Neural progenitor cell (in vitro differentiated cells): ENCODE measurements around the gene OSM. TPM values are rescaled to one million over a fixed set of nuclear protein-coding genes. Genes with fewer than 3 reads are reported as not detected.

Experiments
- DNase-seq: peaks from one replicate; pipeline ENCODE4 v3.0.0-alpha.2; 2016; ENCODE audit warnings: low spot score
- H2AFZ ChIP-seq: fragments of 200-600 bp; sonication (generic); replicated peaks from 2 replicates; pipeline ENCODE4 v1.6.1; 2016; ENCODE audit warnings: antibody characterized with exemption
- H3F3A ChIP-seq: fragments of 200-600 bp; sonication (generic); 2 replicates; pipeline ENCODE4 v1.6.1; 2016; ENCODE audit warnings: antibody characterized with exemption, low read depth
- H3K27ac ChIP-seq: fragments of 200-600 bp; sonication (generic); 2 replicates; pipeline ENCODE4 v1.5.1; 2016; ENCODE audit warnings: mild to moderate bottlenecking
- H3K27me3 ChIP-seq: fragments of 200-600 bp; sonication (generic); 2 replicates; pipeline ENCODE4 v1.6.1; 2016; ENCODE audit warnings: mild to moderate bottlenecking, moderate library complexity
- H3K36me3 ChIP-seq: fragments of 200-600 bp; sonication (generic); 2 replicates; pipeline ENCODE4 v1.5.1; 2016
- H3K4me1 ChIP-seq: fragments of 200-600 bp; sonication (generic); 2 replicates; pipeline ENCODE4 v1.6.1; 2016; ENCODE audit warnings: mixed run types
- H3K4me2 ChIP-seq: fragments of 200-600 bp; sonication (generic); 2 replicates; pipeline ENCODE4 v1.6.1; 2016
- H3K4me3 ChIP-seq: fragments of 200-600 bp; sonication (generic); 2 replicates; pipeline ENCODE4 v1.5.1; 2016
- H3K79me2 ChIP-seq: fragments of 200-600 bp; sonication (generic); 2 replicates; pipeline ENCODE4 v1.6.1; 2016; ENCODE audit warnings: low read depth
- H3K9ac ChIP-seq: fragments of 200-600 bp; sonication (generic); 2 replicates; pipeline ENCODE4 v1.6.1; 2016
- H3K9me3 ChIP-seq: fragments of 200-600 bp; sonication (generic); 2 replicates; pipeline ENCODE4 v1.5.1; 2016; ENCODE audit warnings: low read depth
- H4K20me1 ChIP-seq: fragments of 200-600 bp; sonication (generic); 2 replicates; pipeline ENCODE4 v1.6.1; 2016; ENCODE audit warnings: low read depth
- H3K27ac Mint-ChIP-seq: 3 replicates; pipeline ENCODE4 v1.8.0; 2021; ENCODE audit warnings: mixed read lengths
- H3K27me3 Mint-ChIP-seq: 2 replicates; pipeline ENCODE4 v1.8.0; 2022; ENCODE audit warnings: low read depth, mild to moderate bottlenecking, inconsistent platforms, moderate library complexity, mixed read lengths; ENCODE audit not compliant: insufficient read depth
- H3K36me3 Mint-ChIP-seq: 3 replicates; pipeline ENCODE4 v1.8.0; 2021; ENCODE audit warnings: mixed read lengths
- H3K4me1 Mint-ChIP-seq: 3 replicates; pipeline ENCODE4 v1.8.0; 2021; ENCODE audit warnings: mixed read lengths
- H3K4me3 Mint-ChIP-seq: 3 replicates; pipeline ENCODE4 v1.8.0; 2021; ENCODE audit warnings: mild to moderate bottlenecking, moderate library complexity, mixed read lengths
- H3K9me3 Mint-ChIP-seq: 3 replicates; pipeline ENCODE4 v1.8.0; 2020; ENCODE audit warnings: mixed read lengths
- EZH2 ChIP-seq: fragments of 200-600 bp; sonication (generic); IDR thresholded peaks from 2 replicates; pipeline ENCODE4 v1.6.1; 2017; ENCODE audit warnings: antibody characterized with exemption, mild to moderate bottlenecking, moderate library complexity
- EZH2phosphoT487 ChIP-seq: fragments of 200-600 bp; sonication (generic); IDR thresholded peaks from 2 replicates; pipeline ENCODE4 v1.6.1; 2017; ENCODE audit warnings: antibody characterized with exemption
- total RNA-seq: library from RNA; depleted of rRNA; stranded (reverse); fragments of >200 nt; gene quantifications from 2 replicates; pipeline ENCODE4 v1.2.3, GENCODE V29; 2015; ENCODE audit warnings: low replicate concordance
- TF ChIP-seq, protein P1 (sequence below): fragments of 200-600 bp; sonication (generic); IDR thresholded peaks from 2 replicates; pipeline ENCODE4 v1.5.1; 2017; ENCODE audit warnings: antibody characterized with exemption, mild to moderate bottlenecking

Gene OSM
- total RNA-seq, 1 donor from 2014 or later = not detected

DNA sequence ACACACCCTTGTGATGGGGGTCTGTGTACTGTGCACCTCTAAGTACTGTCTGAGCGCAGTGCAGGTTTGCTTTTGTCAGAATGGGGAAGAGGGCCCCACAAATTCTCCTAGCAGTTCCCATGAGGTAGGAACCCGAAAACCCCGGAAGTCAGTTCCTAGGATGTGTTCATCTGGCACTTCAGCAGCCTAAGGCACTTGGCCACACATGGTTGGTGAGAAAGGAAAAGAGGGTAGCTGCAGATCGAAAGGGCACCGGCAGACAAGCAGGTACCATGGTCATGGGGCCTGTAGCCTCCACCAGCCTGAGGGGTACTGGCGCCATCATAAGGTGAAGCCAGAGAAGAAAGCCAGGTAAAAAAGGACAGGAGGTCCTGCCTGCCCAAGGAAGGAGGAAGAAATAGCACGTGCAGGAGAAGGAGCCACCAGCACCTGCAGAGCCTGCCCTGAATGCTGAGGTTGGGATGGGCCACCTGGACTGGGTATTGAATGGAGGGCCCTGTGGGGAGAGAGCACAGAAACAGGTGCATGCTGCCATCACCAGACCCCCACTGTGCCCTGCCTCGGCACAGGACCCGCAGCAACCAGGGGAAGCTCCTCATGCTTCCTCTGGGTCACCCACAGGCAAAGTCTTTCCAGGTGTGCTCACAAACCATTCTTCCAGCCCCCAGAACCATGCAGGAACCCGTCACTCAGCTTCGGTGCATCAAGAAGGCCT lies 30.8 kb upstream of the OSM start:
- Histone ChIP-seq H4K20me1 (no peaks in the 10 kb centered on the region), H3K4me1 (no peaks in the 10 kb centered on the region), H3F3A (no peaks in the 10 kb centered on the region), H3K9ac (no peak overlapping the region), H3K79me2 (no peaks in the 10 kb centered on the region), H3K36me3 (no peaks in the 10 kb centered on the region), H3K4me3 (no peak overlapping the region), H3K27ac (no peak overlapping the region), H3K4me2 (no peak overlapping the region), H2AFZ (no peak overlapping the region), H3K9me3 (no peaks in the 10 kb centered on the region), H3K27me3 (no peaks in the 10 kb centered on the region)
- peaks cover 2% of the 10 kb centered on the region for H3K27me3 Mint-ChIP-seq
- H3K4me3 Mint-ChIP-seq = peak overlapping the region; percentile 43
- TF ChIP-seq EZH2 = no peak
- TF ChIP-seq EZH2phosphoT487 = no peak
- TF ChIP-seq, protein P1, sequence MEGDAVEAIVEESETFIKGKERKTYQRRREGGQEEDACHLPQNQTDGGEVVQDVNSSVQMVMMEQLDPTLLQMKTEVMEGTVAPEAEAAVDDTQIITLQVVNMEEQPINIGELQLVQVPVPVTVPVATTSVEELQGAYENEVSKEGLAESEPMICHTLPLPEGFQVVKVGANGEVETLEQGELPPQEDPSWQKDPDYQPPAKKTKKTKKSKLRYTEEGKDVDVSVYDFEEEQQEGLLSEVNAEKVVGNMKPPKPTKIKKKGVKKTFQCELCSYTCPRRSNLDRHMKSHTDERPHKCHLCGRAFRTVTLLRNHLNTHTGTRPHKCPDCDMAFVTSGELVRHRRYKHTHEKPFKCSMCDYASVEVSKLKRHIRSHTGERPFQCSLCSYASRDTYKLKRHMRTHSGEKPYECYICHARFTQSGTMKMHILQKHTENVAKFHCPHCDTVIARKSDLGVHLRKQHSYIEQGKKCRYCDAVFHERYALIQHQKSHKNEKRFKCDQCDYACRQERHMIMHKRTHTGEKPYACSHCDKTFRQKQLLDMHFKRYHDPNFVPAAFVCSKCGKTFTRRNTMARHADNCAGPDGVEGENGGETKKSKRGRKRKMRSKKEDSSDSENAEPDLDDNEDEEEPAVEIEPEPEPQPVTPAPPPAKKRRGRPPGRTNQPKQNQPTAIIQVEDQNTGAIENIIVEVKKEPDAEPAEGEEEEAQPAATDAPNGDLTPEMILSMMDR = no peak
- no peak for DNase-seq
- H3K9me3 Mint-ChIP-seq = no peaks in the 10 kb centered on the region
- H3K4me1 Mint-ChIP-seq = no peaks in the 10 kb centered on the region
- no peaks in the 10 kb centered on the region for H3K36me3 Mint-ChIP-seq
- no peak overlapping the region for H3K27ac Mint-ChIP-seq

DNA sequence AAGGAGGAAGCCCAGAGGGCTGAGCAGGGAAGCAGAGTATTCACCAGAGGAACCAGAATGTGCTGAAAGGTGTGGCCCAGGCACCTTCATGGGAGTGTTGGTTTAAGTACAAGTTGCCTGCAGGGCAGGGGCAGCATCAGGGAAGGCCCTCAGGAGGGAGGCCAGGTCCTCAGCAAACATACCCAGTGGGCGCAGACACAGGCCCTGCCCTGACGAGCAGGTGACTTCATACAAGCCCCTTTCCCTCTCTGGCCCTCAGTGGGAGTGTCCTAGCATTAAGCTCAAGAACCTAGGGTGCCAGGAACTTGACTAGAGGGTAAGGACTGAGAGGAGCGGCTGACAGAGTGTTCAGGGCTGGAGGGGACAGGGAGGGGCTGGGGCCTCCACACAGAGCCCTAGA lies 30.2 kb upstream of the OSM start:
- no peak overlapping the region for H3K9ac ChIP-seq
- Mint-ChIP-seq H3K27ac (no peak overlapping the region), H3K36me3 (no peaks in the 10 kb centered on the region), H3K4me1 (no peaks in the 10 kb centered on the region), H3K9me3 (no peaks in the 10 kb centered on the region), H3K27me3 (peaks cover 2% of the 10 kb centered on the region), H3K4me3 (no peak overlapping the region)
- no peak overlapping the region for H2AFZ ChIP-seq
- no peaks in the 10 kb centered on the region for H3K4me1 ChIP-seq
- H3F3A ChIP-seq = no peaks in the 10 kb centered on the region
- no peaks in the 10 kb centered on the region for H3K79me2 ChIP-seq
- H4K20me1 ChIP-seq = no peaks in the 10 kb centered on the region
- H3K4me2 ChIP-seq = no peak overlapping the region
- H3K4me3 ChIP-seq = no peak overlapping the region
- H3K27me3 ChIP-seq = no peaks in the 10 kb centered on the region
- no peak overlapping the region for H3K27ac ChIP-seq
- H3K36me3 ChIP-seq = no peaks in the 10 kb centered on the region
- no peak for DNase-seq
- no peaks in the 10 kb centered on the region for H3K9me3 ChIP-seq
- TF ChIP-seq EZH2 (no peak), EZH2phosphoT487 (no peak)

DNA sequence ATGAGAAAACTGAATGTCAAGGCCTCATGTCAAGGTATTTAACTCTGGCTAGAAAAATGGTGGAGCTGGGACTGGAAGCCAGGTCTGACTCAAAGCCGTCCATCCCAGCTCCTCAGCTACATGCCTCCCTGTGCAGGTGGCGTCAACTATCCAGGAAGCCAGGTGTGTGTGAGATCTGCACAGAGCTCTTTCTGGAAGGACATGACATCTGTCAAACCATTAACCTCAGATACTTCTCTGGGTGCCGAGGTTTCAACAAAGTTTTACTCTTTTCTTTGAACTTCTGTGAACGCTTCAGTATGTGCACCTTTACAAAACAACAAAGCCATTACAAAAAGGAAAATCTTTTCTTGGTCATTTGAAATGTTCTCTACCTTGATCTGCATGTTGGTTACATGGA lies 29.7 kb upstream of the OSM start:
- Histone ChIP-seq H2AFZ (no peak overlapping the region), H3K9ac (no peak overlapping the region), H3K79me2 (no peaks in the 10 kb centered on the region), H4K20me1 (no peaks in the 10 kb centered on the region), H3K27me3 (no peaks in the 10 kb centered on the region), H3K9me3 (no peaks in the 10 kb centered on the region), H3K27ac (no peak overlapping the region), H3K4me2 (no peak overlapping the region), H3K4me1 (no peaks in the 10 kb centered on the region), H3K4me3 (no peak overlapping the region), H3F3A (no peaks in the 10 kb centered on the region), H3K36me3 (no peaks in the 10 kb centered on the region)
- Mint-ChIP-seq H3K27me3 (peaks cover 2% of the 10 kb centered on the region), H3K4me3 (no peak overlapping the region), H3K9me3 (no peaks in the 10 kb centered on the region), H3K4me1 (no peaks in the 10 kb centered on the region), H3K27ac (no peak overlapping the region), H3K36me3 (no peaks in the 10 kb centered on the region)
- no peak for DNase-seq
- TF ChIP-seq EZH2phosphoT487 (no peak), EZH2 (no peak)
- TF ChIP-seq, protein P1 = no peak

DNA sequence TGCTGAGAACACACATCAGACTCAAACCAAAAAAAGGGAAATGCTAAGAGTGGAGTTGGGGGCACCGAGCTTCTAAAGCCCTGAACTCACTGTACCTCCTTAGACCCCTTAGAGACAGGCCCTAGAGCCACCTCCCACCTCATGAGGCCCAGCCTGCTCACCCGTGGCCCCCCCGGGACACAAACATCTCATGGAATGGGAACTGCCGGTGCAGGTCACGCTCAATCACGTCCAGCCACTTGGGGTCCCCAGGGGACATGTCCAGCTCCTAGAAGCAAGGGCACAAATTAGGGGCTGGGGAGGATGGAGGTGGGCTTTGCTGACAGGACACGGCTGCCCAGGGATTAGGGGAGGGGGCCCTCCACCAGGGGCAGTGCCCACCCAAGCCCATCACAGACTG lies 28.9 kb upstream of the OSM start:
- Mint-ChIP-seq H3K4me1 (no peaks in the 10 kb centered on the region), H3K9me3 (no peaks in the 10 kb centered on the region), H3K27ac (no peak overlapping the region), H3K4me3 (no peak overlapping the region), H3K27me3 (peaks cover 2% of the 10 kb centered on the region), H3K36me3 (no peaks in the 10 kb centered on the region)
- H2AFZ ChIP-seq = no peak overlapping the region
- H3K79me2 ChIP-seq = no peaks in the 10 kb centered on the region
- no peaks in the 10 kb centered on the region for H3K9me3 ChIP-seq
- H4K20me1 ChIP-seq = no peaks in the 10 kb centered on the region
- peaks cover 4% of the 10 kb centered on the region for H3F3A ChIP-seq
- no peak overlapping the region for H3K4me3 ChIP-seq
- TF ChIP-seq EZH2phosphoT487 (no peak), EZH2 (no peak)
- TF ChIP-seq, protein P1 = no peak
- H3K4me2 ChIP-seq = no peak overlapping the region
- DNase-seq = no peak
- H3K36me3 ChIP-seq = no peaks in the 10 kb centered on the region
- no peak overlapping the region for H3K9ac ChIP-seq
- peaks cover 3% of the 10 kb centered on the region for H3K4me1 ChIP-seq
- no peak overlapping the region for H3K27ac ChIP-seq
- H3K27me3 ChIP-seq = no peaks in the 10 kb centered on the region
